Calu3 (cell line): ENCODE measurements around the gene SLC35B3. TPM values are rescaled to one million over a fixed set of nuclear protein-coding genes. Genes with fewer than 3 reads are reported as not detected.

Experiments
- BruUV-seq: library from RNA; stranded (reverse); fragments of 400-500 nt; replicated peaks from 2 replicates; lab custom pipeline; 2021; lab: Mats Ljungman, UMichigan
- CTCF ChIA-PET: fragments of 300-600 bp; sonication (Branson Sonifier 250); formaldehyde crosslinking; loops from one replicate; lab custom pipeline; 2022; ENCODE audit warnings: antibody characterized with exemption; lab: Charles Lee
- DNase-seq: peaks from one replicate; pipeline ENCODE4 v3.0.0; 2022
- H3K27ac Mint-ChIP-seq: one replicate; pipeline ENCODE4 v1.8.0; 2022; ENCODE audit warnings: mixed read lengths; ENCODE audit not compliant: unreplicated experiment
- H3K27me3 Mint-ChIP-seq: one replicate; pipeline ENCODE4 v1.8.0; 2022; ENCODE audit warnings: mixed read lengths; ENCODE audit not compliant: unreplicated experiment
- H3K36me3 Mint-ChIP-seq: one replicate; pipeline ENCODE4 v1.8.0; 2022; ENCODE audit warnings: mild to moderate bottlenecking, moderate library complexity, mixed read lengths; ENCODE audit not compliant: insufficient read depth, unreplicated experiment
- H3K4me1 Mint-ChIP-seq: one replicate; pipeline ENCODE4 v1.8.0; 2022; ENCODE audit warnings: mild to moderate bottlenecking, low read depth, mixed read lengths; ENCODE audit not compliant: unreplicated experiment
- H3K4me3 Mint-ChIP-seq: one replicate; pipeline ENCODE4 v1.8.0; 2022; ENCODE audit warnings: mild to moderate bottlenecking, low read depth, moderate library complexity, mixed read lengths; ENCODE audit not compliant: unreplicated experiment
- H3K9me3 Mint-ChIP-seq: one replicate; pipeline ENCODE4 v1.8.0; 2022; ENCODE audit warnings: low read depth, mixed read lengths; ENCODE audit not compliant: unreplicated experiment
- CTCF ChIP-seq: fragments of 200-600 bp; IDR thresholded peaks from one replicate; pipeline ENCODE4 v1.8.0; 2022; ENCODE audit warnings: antibody characterized with exemption; ENCODE audit not compliant: unreplicated experiment
- intact Hi-C: fragments of 100-400 bp; cut with micrococcal nuclease; formaldehyde crosslinking; loops from one replicate; pipeline ENCODE4 v1.10.0; 2022; ENCODE audit not compliant: unreplicated experiment
- total RNA-seq: library from RNA; stranded (reverse); gene quantifications from 2 replicates; pipeline ENCODE4 v1.2.3, GENCODE V29; 2022

The SLC35B3 gene
- total RNA-seq, 1 experiment from 2014 or later: 11.0 TPM

GRCh38 chr6:8476656-8477055 lies 41.3 kb upstream of the SLC35B3 start:
- CTCF ChIA-PET: no interaction called here
- Mint-ChIP-seq H3K4me3 (no peak overlapping the region), H3K27ac (no peak overlapping the region), H3K9me3 (peaks cover 2% of the 10 kb centered on the region), H3K27me3 (no peaks in the 10 kb centered on the region), H3K36me3 (no peaks in the 10 kb centered on the region), H3K4me1 (no peaks in the 10 kb centered on the region)
- BruUV-seq: no TSS peak
- no peak for TF ChIP-seq CTCF
- intact Hi-C loops: no loop called here
- no peak for DNase-seq

GRCh38 chr6:8468552-8469356 lies 33.4 kb upstream of the SLC35B3 start:
- Mint-ChIP-seq H3K4me1 (no peaks in the 10 kb centered on the region), H3K27ac (no peak overlapping the region), H3K36me3 (no peaks in the 10 kb centered on the region), H3K27me3 (no peaks in the 10 kb centered on the region), H3K4me3 (no peak overlapping the region), H3K9me3 (no peaks in the 10 kb centered on the region)
- no peak for DNase-seq
- no TSS peak for BruUV-seq
- intact Hi-C loops: no loop called here
- TF ChIP-seq CTCF: no peak
- CTCF ChIA-PET: no interaction called here

DNA sequence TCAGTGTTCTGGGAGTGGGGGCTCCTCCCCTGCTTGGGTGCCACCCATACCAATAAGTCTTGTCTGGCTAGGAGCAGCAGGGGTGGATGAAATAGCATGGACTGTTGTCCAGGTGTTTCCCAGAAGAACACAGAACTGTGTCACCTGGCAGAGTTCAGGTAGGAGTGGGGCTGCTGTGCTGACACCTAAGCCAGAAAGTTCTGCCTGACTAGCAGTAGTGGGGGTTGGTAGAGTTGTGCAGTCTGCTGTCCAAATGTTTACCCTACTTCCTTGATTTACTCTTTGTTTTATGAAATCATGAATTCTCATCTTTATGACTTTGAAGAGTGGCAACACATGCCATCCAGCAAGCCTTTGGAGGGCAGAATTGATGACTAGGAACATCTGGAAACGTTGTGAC lies 27.3 kb upstream of the SLC35B3 start:
- no peaks in the 10 kb centered on the region for H3K36me3 Mint-ChIP-seq
- intact Hi-C loops: no loop called here
- H3K4me1 Mint-ChIP-seq: no peaks in the 10 kb centered on the region
- no peak for DNase-seq
- no TSS peak for BruUV-seq
- H3K4me3 Mint-ChIP-seq: no peak overlapping the region
- H3K27me3 Mint-ChIP-seq: no peaks in the 10 kb centered on the region
- TF ChIP-seq CTCF: no peak
- no peaks in the 10 kb centered on the region for H3K9me3 Mint-ChIP-seq
- no peak overlapping the region for H3K27ac Mint-ChIP-seq
- CTCF ChIA-PET: no interaction called here

- Mint-ChIP-seq H3K9me3 (no peaks in the 10 kb centered on the region), H3K27ac (no peak overlapping the region), H3K4me1 (no peaks in the 10 kb centered on the region), H3K27me3 (no peaks in the 10 kb centered on the region), H3K36me3 (no peaks in the 10 kb centered on the region), H3K4me3 (no peak overlapping the region)
- intact Hi-C loops: no loop called here
- DNase-seq: no peak
- no TSS peak for BruUV-seq
- no peak for TF ChIP-seq CTCF
- CTCF ChIA-PET: no interaction called here
These were observed 26.8 kb upstream of the SLC35B3 start for GRCh38 chr6:8462169-8462568.
